ENCODE results near the gene FBXO11. TPM values are rescaled to one million over a fixed set of nuclear protein-coding genes. Genes with fewer than 3 reads are reported as not detected.
"Not testable (repeated sequence)": the region's sequence is repeated elsewhere in the genome, so short reads cannot be mapped to it uniquely, and the experiment has no call there.

FBXO11 gene
- polyA plus RNA-seq, 2 donors, result 17.0 to 25.2 TPM

- H3K4me1 ChIP-seq (ENCODE audit: control insufficient read depth in 2 of 2, insufficient read depth in 2 of 2, low read length in 1 of 2), result no peaks in the 10 kb centered on the region
Observed at GRCh38 chr2:47917276-47917961, 11.1 kb upstream of the FBXO11 start.

GRCh38 chr2:47916412-47916811, 10.1 kb upstream of the FBXO11 start:
- Histone ChIP-seq H3K4me1 (ENCODE audit: control insufficient read depth in 2 of 2, insufficient read depth in 2 of 2, low read length in 1 of 2) (no peaks in the 10 kb centered on the region), H3K36me3 (ENCODE audit: control insufficient read depth in 2 of 2, insufficient read depth in 2 of 2, low read length in 1 of 2) (no peaks in the 10 kb centered on the region)
- WGBS, 2 donors, result 88 to 94% methylated on average over 1 of the region's 1 CpG

More at GRCh38 chr2:47917276-47917961, 11.1 kb upstream of the FBXO11 start:
- H3K27ac ChIP-seq (ENCODE audit: low read depth in 2 of 2, low read length in 1 of 2), result no peak overlapping the region
- 83 to 88% methylated on average over 3 of the region's 3 CpGs for WGBS, 2 donors
- H3K9me3 ChIP-seq (ENCODE audit: control insufficient read depth in 2 of 2, insufficient read depth in 1 of 2, low read depth in 1 of 2, low read length in 1 of 2), result no peaks in the 10 kb centered on the region
- H3K4me3 ChIP-seq (ENCODE audit: low read depth in 1 of 2, low read length in 2 of 2), result no peak overlapping the region
- H3K27me3 ChIP-seq (ENCODE audit: control insufficient read depth in 1 of 2, insufficient read depth in 2 of 2, low read length in 2 of 2), result no peaks in the 10 kb centered on the region
- no peaks in the 10 kb centered on the region for H3K36me3 ChIP-seq (ENCODE audit: control insufficient read depth in 2 of 2, insufficient read depth in 2 of 2, low read length in 1 of 2)

GRCh38 chr2:47910662-47911061, 4.4 kb upstream of the FBXO11 start:
- not testable (repeated sequence) for H3K27me3 ChIP-seq (ENCODE audit: control insufficient read depth in 1 of 2, insufficient read depth in 2 of 2, low read length in 2 of 2); H3K4me1 ChIP-seq (ENCODE audit: control insufficient read depth in 2 of 2, insufficient read depth in 2 of 2, low read length in 1 of 2); H3K9me3 ChIP-seq (ENCODE audit: control insufficient read depth in 2 of 2, insufficient read depth in 1 of 2, low read depth in 1 of 2, low read length in 1 of 2); H3K27ac ChIP-seq (ENCODE audit: low read depth in 2 of 2, low read length in 1 of 2); H3K4me3 ChIP-seq (ENCODE audit: low read depth in 1 of 2, low read length in 2 of 2); H3K36me3 ChIP-seq (ENCODE audit: control insufficient read depth in 2 of 2, insufficient read depth in 2 of 2, low read length in 1 of 2)
- WGBS, 2 donors, result 92 to 93% methylated on average over 4 of the region's 4 CpGs

More at GRCh38 chr2:47916412-47916811, 10.1 kb upstream of the FBXO11 start:
- H3K9me3 ChIP-seq (ENCODE audit: control insufficient read depth in 2 of 2, insufficient read depth in 1 of 2, low read depth in 1 of 2, low read length in 1 of 2), result no peaks in the 10 kb centered on the region
- H3K27me3 ChIP-seq (ENCODE audit: control insufficient read depth in 1 of 2, insufficient read depth in 2 of 2, low read length in 2 of 2), result no peaks in the 10 kb centered on the region
- no peak overlapping the region for H3K27ac ChIP-seq (ENCODE audit: low read depth in 2 of 2, low read length in 1 of 2)
- H3K4me3 ChIP-seq (ENCODE audit: low read depth in 1 of 2, low read length in 2 of 2), result no peak overlapping the region

GRCh38 chr2:47908682-47909081, 2.4 kb upstream of the FBXO11 start:
- Histone ChIP-seq H3K9me3 (ENCODE audit: control insufficient read depth in 2 of 2, insufficient read depth in 1 of 2, low read depth in 1 of 2, low read length in 1 of 2) (no peaks in the 10 kb centered on the region), H3K27me3 (ENCODE audit: control insufficient read depth in 1 of 2, insufficient read depth in 2 of 2, low read length in 2 of 2) (no peaks in the 10 kb centered on the region), H3K4me3 (ENCODE audit: low read depth in 1 of 2, low read length in 2 of 2) (no peak overlapping the region), H3K27ac (ENCODE audit: low read depth in 2 of 2, low read length in 1 of 2) (no peak overlapping the region), H3K36me3 (ENCODE audit: control insufficient read depth in 2 of 2, insufficient read depth in 2 of 2, low read length in 1 of 2) (no peaks in the 10 kb centered on the region), H3K4me1 (ENCODE audit: control insufficient read depth in 2 of 2, insufficient read depth in 2 of 2, low read length in 1 of 2) (no peaks in the 10 kb centered on the region)
- WGBS, 2 donors, result 84 to 89% methylated on average over 5 of the region's 5 CpGs

GRCh38 chr2:47907039-47907781, 912 bp upstream of the FBXO11 start:
- Histone ChIP-seq H3K36me3 (ENCODE audit: control insufficient read depth in 2 of 2, insufficient read depth in 2 of 2, low read length in 1 of 2) (no peaks in the 10 kb centered on the region), H3K4me3 (ENCODE audit: low read depth in 1 of 2, low read length in 2 of 2) (peak overlapping the region; percentile 49 to 91), H3K27me3 (ENCODE audit: control insufficient read depth in 1 of 2, insufficient read depth in 2 of 2, low read length in 2 of 2) (no peaks in the 10 kb centered on the region), H3K9me3 (ENCODE audit: control insufficient read depth in 2 of 2, insufficient read depth in 1 of 2, low read depth in 1 of 2, low read length in 1 of 2) (no peaks in the 10 kb centered on the region), H3K4me1 (ENCODE audit: control insufficient read depth in 2 of 2, insufficient read depth in 2 of 2, low read length in 1 of 2) (no peaks in the 10 kb centered on the region), H3K27ac (ENCODE audit: low read depth in 2 of 2, low read length in 1 of 2) (peak overlapping the region; percentile 96 to 100)
- 13 to 14% methylated on average over 15 of the region's 15 CpGs for WGBS, 2 donors

GRCh38 chr2:47905386-47906156, 727 bp downstream of the FBXO11 start:
- H3K9me3 ChIP-seq (ENCODE audit: control insufficient read depth in 2 of 2, insufficient read depth in 1 of 2, low read depth in 1 of 2, low read length in 1 of 2), result no peaks in the 10 kb centered on the region
- peak overlapping the region; percentile 96 to 100 for H3K27ac ChIP-seq (ENCODE audit: low read depth in 2 of 2, low read length in 1 of 2)
- H3K4me1 ChIP-seq (ENCODE audit: control insufficient read depth in 2 of 2, insufficient read depth in 2 of 2, low read length in 1 of 2), result peaks cover 0 to 3% of the 10 kb centered on the region in 2 donors
- 1% methylated on average over 59 to 105 of the region's 105 CpGs for WGBS, 2 donors
- H3K27me3 ChIP-seq (ENCODE audit: control insufficient read depth in 1 of 2, insufficient read depth in 2 of 2, low read length in 2 of 2), result no peaks in the 10 kb centered on the region
- no peaks in the 10 kb centered on the region for H3K36me3 ChIP-seq (ENCODE audit: control insufficient read depth in 2 of 2, insufficient read depth in 2 of 2, low read length in 1 of 2)
- peak overlapping the region; percentile 91 to 100 for H3K4me3 ChIP-seq (ENCODE audit: low read depth in 1 of 2, low read length in 2 of 2)

- Histone ChIP-seq H3K4me1 (ENCODE audit: control insufficient read depth in 2 of 2, insufficient read depth in 2 of 2, low read length in 1 of 2) (peaks cover 0 to 3% of the 10 kb centered on the region in 2 donors), H3K27ac (ENCODE audit: low read depth in 2 of 2, low read length in 1 of 2) (peak overlapping the region; percentile 96 to 100)
- 2 to 3% methylated on average over 10 of the region's 10 CpGs for WGBS, 2 donors
Observed at GRCh38 chr2:47903781-47904490, 2.4 kb downstream of the FBXO11 start.

GRCh38 chr2:47901892-47902291, 4.4 kb downstream of the FBXO11 start:
- H3K27ac ChIP-seq (ENCODE audit: low read depth in 2 of 2, low read length in 1 of 2); H3K4me1 ChIP-seq (ENCODE audit: control insufficient read depth in 2 of 2, insufficient read depth in 2 of 2, low read length in 1 of 2); H3K36me3 ChIP-seq (ENCODE audit: control insufficient read depth in 2 of 2, insufficient read depth in 2 of 2, low read length in 1 of 2); H3K4me3 ChIP-seq (ENCODE audit: low read depth in 1 of 2, low read length in 2 of 2); H3K27me3 ChIP-seq (ENCODE audit: control insufficient read depth in 1 of 2, insufficient read depth in 2 of 2, low read length in 2 of 2); H3K9me3 ChIP-seq (ENCODE audit: control insufficient read depth in 2 of 2, insufficient read depth in 1 of 2, low read depth in 1 of 2, low read length in 1 of 2): not testable (repeated sequence)
- WGBS, 2 donors, result 92% methylated on average over 13 of the region's 13 CpGs

More at GRCh38 chr2:47903781-47904490, 2.4 kb downstream of the FBXO11 start:
- no peaks in the 10 kb centered on the region for H3K9me3 ChIP-seq (ENCODE audit: control insufficient read depth in 2 of 2, insufficient read depth in 1 of 2, low read depth in 1 of 2, low read length in 1 of 2)
- peak overlapping the region; percentile 91 to 100 for H3K4me3 ChIP-seq (ENCODE audit: low read depth in 1 of 2, low read length in 2 of 2)
- no peaks in the 10 kb centered on the region for H3K27me3 ChIP-seq (ENCODE audit: control insufficient read depth in 1 of 2, insufficient read depth in 2 of 2, low read length in 2 of 2)
- no peaks in the 10 kb centered on the region for H3K36me3 ChIP-seq (ENCODE audit: control insufficient read depth in 2 of 2, insufficient read depth in 2 of 2, low read length in 1 of 2)

- Histone ChIP-seq H3K9me3 (ENCODE audit: control insufficient read depth in 2 of 2, insufficient read depth in 1 of 2, low read depth in 1 of 2, low read length in 1 of 2) (no peaks in the 10 kb centered on the region), H3K36me3 (ENCODE audit: control insufficient read depth in 2 of 2, insufficient read depth in 2 of 2, low read length in 1 of 2) (no peaks in the 10 kb centered on the region), H3K4me1 (ENCODE audit: control insufficient read depth in 2 of 2, insufficient read depth in 2 of 2, low read length in 1 of 2) (peaks cover 0 to 6% of the 10 kb centered on the region in 2 donors), H3K4me3 (ENCODE audit: low read depth in 1 of 2, low read length in 2 of 2) (no peak overlapping the region), H3K27me3 (ENCODE audit: control insufficient read depth in 1 of 2, insufficient read depth in 2 of 2, low read length in 2 of 2) (no peaks in the 10 kb centered on the region), H3K27ac (ENCODE audit: low read depth in 2 of 2, low read length in 1 of 2) (no peak overlapping the region)
- 82 to 83% methylated on average over 10 of the region's 10 CpGs for WGBS, 2 donors
Observed at GRCh38 chr2:47900857-47901256, 5.4 kb downstream of the FBXO11 start.
